ENCODE data around the gene POLR2H.

- TF ChIP-seq POLR2A (IDR thresholded peaks at IDR 0.05) (no peak), CTCF (IDR thresholded peaks at IDR 0.05) (no peak), POLR2AphosphoS5 (IDR thresholded peaks at IDR 0.05) (no peak)
These were observed 4.0 kb upstream of the POLR2H start for GRCh38 chr3:184357248-184358123.
